Measurements from ENCODE around the gene XCL2.

DNA sequence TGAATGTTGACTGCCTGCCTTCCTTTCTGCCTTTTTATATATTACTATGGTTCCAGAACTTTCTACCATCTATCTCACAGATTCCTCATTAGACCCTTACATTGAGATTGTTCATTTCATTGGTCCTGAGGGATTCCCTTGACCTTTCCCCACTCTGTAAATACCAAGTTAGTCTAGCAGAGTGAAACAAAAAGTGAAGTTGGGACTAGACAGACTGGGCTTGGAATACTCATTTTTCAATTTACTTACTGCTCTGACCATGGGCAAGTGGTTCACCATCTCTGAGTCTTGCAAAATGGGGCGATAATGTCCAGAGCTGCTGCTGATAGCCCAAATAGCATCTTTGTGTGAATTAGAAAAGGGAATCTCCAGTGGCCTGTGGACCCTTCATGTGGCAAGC, 38.8 kb downstream of the XCL2 start:
- TF ChIP-seq POLR2A (IDR thresholded peaks at IDR 0.05) (no peak), POLR2AphosphoS5 (IDR thresholded peaks at IDR 0.05) (no peak)
- TF ChIP-seq, protein P1, sequence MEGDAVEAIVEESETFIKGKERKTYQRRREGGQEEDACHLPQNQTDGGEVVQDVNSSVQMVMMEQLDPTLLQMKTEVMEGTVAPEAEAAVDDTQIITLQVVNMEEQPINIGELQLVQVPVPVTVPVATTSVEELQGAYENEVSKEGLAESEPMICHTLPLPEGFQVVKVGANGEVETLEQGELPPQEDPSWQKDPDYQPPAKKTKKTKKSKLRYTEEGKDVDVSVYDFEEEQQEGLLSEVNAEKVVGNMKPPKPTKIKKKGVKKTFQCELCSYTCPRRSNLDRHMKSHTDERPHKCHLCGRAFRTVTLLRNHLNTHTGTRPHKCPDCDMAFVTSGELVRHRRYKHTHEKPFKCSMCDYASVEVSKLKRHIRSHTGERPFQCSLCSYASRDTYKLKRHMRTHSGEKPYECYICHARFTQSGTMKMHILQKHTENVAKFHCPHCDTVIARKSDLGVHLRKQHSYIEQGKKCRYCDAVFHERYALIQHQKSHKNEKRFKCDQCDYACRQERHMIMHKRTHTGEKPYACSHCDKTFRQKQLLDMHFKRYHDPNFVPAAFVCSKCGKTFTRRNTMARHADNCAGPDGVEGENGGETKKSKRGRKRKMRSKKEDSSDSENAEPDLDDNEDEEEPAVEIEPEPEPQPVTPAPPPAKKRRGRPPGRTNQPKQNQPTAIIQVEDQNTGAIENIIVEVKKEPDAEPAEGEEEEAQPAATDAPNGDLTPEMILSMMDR (IDR thresholded peaks at IDR 0.05 in 8 of 11, conservative IDR thresholded peaks at IDR 0.05 in 3 of 11) = no peak
